ENCODE data around the gene SRR. TPM values are rescaled to one million over a fixed set of nuclear protein-coding genes. Genes with fewer than 3 reads are reported as not detected.

Gene SRR
- total and polyA plus RNA-seq, 2 donors (not counting 3 experiments of a cell fraction or from before 2014, with no cell fraction given): 13.7 to 20.1 TPM

DNA sequence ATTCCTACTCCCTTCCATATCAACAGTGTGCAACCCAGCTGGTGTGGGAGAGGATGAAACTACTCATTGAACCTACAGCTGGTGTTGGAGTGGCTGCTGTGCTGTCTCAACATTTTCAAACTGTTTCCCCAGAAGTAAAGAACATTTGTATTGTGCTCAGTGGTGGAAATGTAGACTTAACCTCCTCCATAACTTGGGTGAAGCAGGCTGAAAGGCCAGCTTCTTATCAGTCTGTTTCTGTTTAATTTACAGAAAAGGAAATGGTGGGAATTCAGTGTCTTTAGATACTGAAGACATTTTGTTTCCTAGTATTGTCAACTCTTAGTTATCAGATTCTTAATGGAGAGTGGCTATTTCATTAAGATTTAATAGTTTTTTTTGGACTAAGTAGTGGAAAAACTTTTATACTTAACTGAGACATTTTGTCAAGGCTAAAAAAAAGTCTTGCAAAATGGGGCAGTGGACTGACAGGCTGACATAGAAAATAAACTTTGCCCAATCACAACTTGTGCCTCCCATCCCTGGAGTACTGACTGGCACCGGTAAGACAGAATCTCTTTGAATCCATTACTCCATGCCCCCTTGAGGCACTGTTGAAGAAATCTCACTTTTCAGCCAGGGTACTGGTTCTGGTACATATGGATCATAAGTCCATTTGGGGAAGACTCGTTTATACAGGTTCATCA lies 20.0 kb downstream of the SRR start:
- Histone ChIP-seq H3K9me1 (replicated peaks; ENCODE audit: control insufficient read depth, extremely low read depth, insufficient read depth, low read length) (no peaks in the 10 kb centered on the region), H3K4me1 (ENCODE audit: control insufficient read depth, extremely low read depth, insufficient read depth, low read length) (no peaks in the 10 kb centered on the region), H3K36me3 (ENCODE audit: control insufficient read depth in 2 of 2, extremely low read depth in 1 of 2, insufficient read depth in 2 of 2, low read length in 2 of 2) (peaks cover 9 to 21% of the 10 kb centered on the region in 2 experiments), H2AFZ (ENCODE audit: low read depth, low read length) (no peak overlapping the region), H3K27ac (ENCODE audit: insufficient read depth, low read depth, low read length) (no peak overlapping the region), H3K79me2 (ENCODE audit: control insufficient read depth, insufficient read depth, low read length) (no peaks in the 10 kb centered on the region), H3K9me3 (replicated peaks; ENCODE audit: control insufficient read depth, insufficient read depth, low read length) (no peaks in the 10 kb centered on the region), H3K4me2 (ENCODE audit: insufficient read depth, low read length) (no peak overlapping the region), H3K9ac (replicated peaks; ENCODE audit: extremely low read depth, insufficient read depth, low read length) (no peak overlapping the region), H4K20me1 (replicated peaks; ENCODE audit: control insufficient read depth, extremely low read depth, insufficient read depth, low read length) (no peaks in the 10 kb centered on the region), H3K4me3 (replicated peaks in 1 of 3; ENCODE audit: insufficient read depth in 1 of 3, low read depth in 1 of 3, low read length in 3 of 3) (no peak overlapping the region), H3K27me3 (ENCODE audit: control insufficient read depth in 2 of 2, insufficient read depth in 2 of 2, low read length in 2 of 2) (no peaks in the 10 kb centered on the region)
- dilution Hi-C loops (cut with MboI; ENCODE audit: extremely low pct_ligation_motif_present, low sequenced_read_pairs) (no loop called here), intact Hi-C loops (cut with micrococcal nuclease) (no loop called here)
- TF ChIP-seq EZH2 (IDR thresholded peaks at IDR 0.05; ENCODE audit: borderline replicate concordance, low read depth, low read length, severe bottlenecking) (no peak), FOS (IDR thresholded peaks at IDR 0.05; ENCODE audit: borderline replicate concordance, insufficient read depth, low read length) (no peak), POLR2A (IDR thresholded peaks at IDR 0.05; ENCODE audit: low read depth, low read length) (no peak), GATA2 (IDR thresholded peaks at IDR 0.05; ENCODE audit: insufficient read depth, insufficient read length, low read depth, low read length) (no peak), MYC (IDR thresholded peaks at IDR 0.05; ENCODE audit: low read depth, low read length) (no peak), JUN (IDR thresholded peaks at IDR 0.05; ENCODE audit: borderline replicate concordance, insufficient read depth, insufficient read length, low read depth) (no peak), POLR2AphosphoS5 (IDR thresholded peaks at IDR 0.05; ENCODE audit: insufficient read depth, low read depth, low read length) (no peak)
- TF ChIP-seq, protein P1, sequence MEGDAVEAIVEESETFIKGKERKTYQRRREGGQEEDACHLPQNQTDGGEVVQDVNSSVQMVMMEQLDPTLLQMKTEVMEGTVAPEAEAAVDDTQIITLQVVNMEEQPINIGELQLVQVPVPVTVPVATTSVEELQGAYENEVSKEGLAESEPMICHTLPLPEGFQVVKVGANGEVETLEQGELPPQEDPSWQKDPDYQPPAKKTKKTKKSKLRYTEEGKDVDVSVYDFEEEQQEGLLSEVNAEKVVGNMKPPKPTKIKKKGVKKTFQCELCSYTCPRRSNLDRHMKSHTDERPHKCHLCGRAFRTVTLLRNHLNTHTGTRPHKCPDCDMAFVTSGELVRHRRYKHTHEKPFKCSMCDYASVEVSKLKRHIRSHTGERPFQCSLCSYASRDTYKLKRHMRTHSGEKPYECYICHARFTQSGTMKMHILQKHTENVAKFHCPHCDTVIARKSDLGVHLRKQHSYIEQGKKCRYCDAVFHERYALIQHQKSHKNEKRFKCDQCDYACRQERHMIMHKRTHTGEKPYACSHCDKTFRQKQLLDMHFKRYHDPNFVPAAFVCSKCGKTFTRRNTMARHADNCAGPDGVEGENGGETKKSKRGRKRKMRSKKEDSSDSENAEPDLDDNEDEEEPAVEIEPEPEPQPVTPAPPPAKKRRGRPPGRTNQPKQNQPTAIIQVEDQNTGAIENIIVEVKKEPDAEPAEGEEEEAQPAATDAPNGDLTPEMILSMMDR (IDR thresholded peaks at IDR 0.05; ENCODE audit: extremely low read depth in 1 of 2, insufficient read depth in 1 of 2, low read depth in 1 of 2, low read length in 2 of 2): no peak
- TF ChIP-seq, protein P2, sequence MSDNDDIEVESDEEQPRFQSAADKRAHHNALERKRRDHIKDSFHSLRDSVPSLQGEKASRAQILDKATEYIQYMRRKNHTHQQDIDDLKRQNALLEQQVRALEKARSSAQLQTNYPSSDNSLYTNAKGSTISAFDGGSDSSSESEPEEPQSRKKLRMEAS (IDR thresholded peaks at IDR 0.05; ENCODE audit: insufficient read depth, insufficient read length): no peak
- BruUV-seq (replicated peaks): no TSS peak
- FAIRE-seq (no peak), DNase-seq (ENCODE audit: low read depth, low spot score) (peak; percentile 90)
- POLR2A ChIA-PET: no interaction called here
- CTCF ChIA-PET: interaction anchor here (1.3 kb wide), 1 partner anchor 16 kb away, joined by 4 read pairs; no protein-coding TSS in a partner anchor

All from endothelial cell of umbilical vein (primary cell).